Hepatocyte (in vitro differentiated cells): ENCODE results near the gene TMEM51. TPM values are rescaled to one million over a fixed set of nuclear protein-coding genes. Genes with fewer than 3 reads are reported as not detected.

Experiments
- DNase-seq: peaks from one replicate; pipeline ENCODE4 v3.0.0-alpha.2; 2016; ENCODE audit warnings: low spot score
- H2AFZ ChIP-seq: fragments of 200-600 bp; sonication (generic); 2 replicates; pipeline ENCODE4 v1.6.0; 2016; ENCODE audit warnings: antibody characterized with exemption, mild to moderate bottlenecking
- H3K27ac ChIP-seq: fragments of 200-600 bp; sonication (generic); 2 replicates; pipeline ENCODE4 v1.5.1; 2016; ENCODE audit warnings: mild to moderate bottlenecking
- H3K27me3 ChIP-seq: fragments of 200-600 bp; sonication (generic); 2 replicates; pipeline ENCODE4 v1.6.1; 2016
- H3K36me3 ChIP-seq: fragments of 200-600 bp; sonication (generic); replicated peaks from 2 replicates; pipeline ENCODE4 v1.5.1; 2016; ENCODE audit warnings: low read depth; ENCODE audit not compliant: insufficient read depth
- H3K4me1 ChIP-seq: fragments of 200-600 bp; sonication (generic); 2 replicates; pipeline ENCODE4 v1.5.1; 2016; ENCODE audit warnings: mild to moderate bottlenecking, moderate library complexity; ENCODE audit not compliant: insufficient read depth
- H3K4me2 ChIP-seq: fragments of 200-600 bp; sonication (generic); 2 replicates; pipeline ENCODE4 v1.6.0; 2016
- H3K4me3 ChIP-seq: fragments of 200-600 bp; sonication (generic); 2 replicates; pipeline ENCODE4 v1.5.1; 2016; ENCODE audit warnings: mild to moderate bottlenecking
- H3K79me2 ChIP-seq: fragments of 200-600 bp; sonication (generic); 2 replicates; pipeline ENCODE4 v1.6.0; 2017; ENCODE audit warnings: mild to moderate bottlenecking
- H3K9me2 ChIP-seq: fragments of 200-600 bp; sonication (generic); replicated peaks from 2 replicates; pipeline ENCODE4 v1.6.0; 2017; ENCODE audit warnings: mild to moderate bottlenecking; ENCODE audit not compliant: insufficient read depth
- H3K9me3 ChIP-seq: fragments of 200-600 bp; sonication (generic); 2 replicates; pipeline ENCODE4 v1.5.1; 2016; ENCODE audit warnings: low read depth, mild to moderate bottlenecking
- H4K20me1 ChIP-seq: fragments of 200-600 bp; sonication (generic); 2 replicates; pipeline ENCODE4 v1.6.0; 2016; ENCODE audit warnings: mild to moderate bottlenecking; ENCODE audit not compliant: insufficient read depth, poor library complexity, severe bottlenecking
- EZH2 ChIP-seq: fragments of 200-600 bp; sonication (generic); IDR thresholded peaks from 2 replicates; pipeline ENCODE4 v1.6.1; 2016; ENCODE audit warnings: antibody characterized with exemption, mild to moderate bottlenecking, borderline replicate concordance
- EZH2phosphoT487 ChIP-seq: fragments of 200-600 bp; sonication (generic); IDR thresholded peaks from one replicate; pipeline ENCODE4 v1.6.1; 2018; ENCODE audit warnings: antibody characterized with exemption, mild to moderate bottlenecking, low read depth, moderate library complexity; ENCODE audit not compliant: unreplicated experiment, severe bottlenecking
- WGBS: methylation state at CpG from one replicate; pipeline ENCODE4 v1.1.6; 2016; ENCODE audit warnings: low lambda C conversion rate; ENCODE audit errors: missing lambda C conversion rate; 5-methylcytosine and 5-hydroxymethylcytosine counted together
- polyA plus RNA-seq: library from polyadenylated mRNA; unstranded; fragments of >200 nt; fragmentation: Nextera tagmentation; extraction: Ambion mirVana; gene quantifications from 2 replicates; pipeline ENCODE4 v1.2.1, GENCODE V29; 2016
- total RNA-seq: library from RNA; depleted of rRNA; stranded (reverse); fragments of >200 nt; gene quantifications from 2 replicates; pipeline ENCODE4 v1.2.3, GENCODE V29; 2014
- TF ChIP-seq, protein P1 (sequence below): fragments of 200-600 bp; sonication (generic); IDR thresholded peaks from 2 replicates; pipeline ENCODE4 v1.5.1; 2016; ENCODE audit warnings: antibody characterized with exemption, mild to moderate bottlenecking; ENCODE audit not compliant: poor library complexity

Gene TMEM51
- total and polyA plus RNA-seq, 2 experiments from 2014 or later = 23.4 to 24.0 TPM

DNA sequence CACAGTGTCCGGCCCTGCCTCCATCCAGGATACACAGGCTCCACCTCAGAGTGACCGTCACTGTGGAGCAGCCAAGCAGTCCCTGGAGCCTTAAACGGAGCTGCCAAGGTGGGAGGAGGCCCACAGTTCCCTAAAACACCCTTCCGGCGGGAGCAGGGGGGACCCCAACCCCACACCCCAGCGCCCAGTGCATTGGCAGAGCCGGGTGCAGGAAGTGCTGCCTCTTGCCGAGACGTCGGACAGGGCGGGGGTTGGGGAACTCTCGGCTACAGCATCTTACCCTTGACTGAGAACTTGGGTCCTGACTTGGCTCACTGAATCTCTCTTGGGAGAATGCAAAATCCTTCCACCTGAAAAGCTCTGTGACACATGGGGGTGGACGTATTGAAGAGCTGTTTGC lies 38.7 kb upstream of the TMEM51 start:
- DNase-seq = no peak
- Histone ChIP-seq H3K36me3 (no peaks in the 10 kb centered on the region), H3K9me3 (no peaks in the 10 kb centered on the region), H4K20me1 (no peaks in the 10 kb centered on the region), H3K79me2 (no peaks in the 10 kb centered on the region), H3K4me1 (peaks cover 7% of the 10 kb centered on the region), H3K4me2 (no peak overlapping the region), H2AFZ (no peak overlapping the region), H3K4me3 (no peak overlapping the region), H3K27me3 (no peaks in the 10 kb centered on the region), H3K9me2 (no peaks in the 10 kb centered on the region), H3K27ac (no peak overlapping the region)
- no peak for TF ChIP-seq EZH2phosphoT487
- no peak for TF ChIP-seq EZH2
- TF ChIP-seq, protein P1, sequence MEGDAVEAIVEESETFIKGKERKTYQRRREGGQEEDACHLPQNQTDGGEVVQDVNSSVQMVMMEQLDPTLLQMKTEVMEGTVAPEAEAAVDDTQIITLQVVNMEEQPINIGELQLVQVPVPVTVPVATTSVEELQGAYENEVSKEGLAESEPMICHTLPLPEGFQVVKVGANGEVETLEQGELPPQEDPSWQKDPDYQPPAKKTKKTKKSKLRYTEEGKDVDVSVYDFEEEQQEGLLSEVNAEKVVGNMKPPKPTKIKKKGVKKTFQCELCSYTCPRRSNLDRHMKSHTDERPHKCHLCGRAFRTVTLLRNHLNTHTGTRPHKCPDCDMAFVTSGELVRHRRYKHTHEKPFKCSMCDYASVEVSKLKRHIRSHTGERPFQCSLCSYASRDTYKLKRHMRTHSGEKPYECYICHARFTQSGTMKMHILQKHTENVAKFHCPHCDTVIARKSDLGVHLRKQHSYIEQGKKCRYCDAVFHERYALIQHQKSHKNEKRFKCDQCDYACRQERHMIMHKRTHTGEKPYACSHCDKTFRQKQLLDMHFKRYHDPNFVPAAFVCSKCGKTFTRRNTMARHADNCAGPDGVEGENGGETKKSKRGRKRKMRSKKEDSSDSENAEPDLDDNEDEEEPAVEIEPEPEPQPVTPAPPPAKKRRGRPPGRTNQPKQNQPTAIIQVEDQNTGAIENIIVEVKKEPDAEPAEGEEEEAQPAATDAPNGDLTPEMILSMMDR = no peak
- WGBS = 95% methylated on average over 13 of the region's 13 CpGs

DNA sequence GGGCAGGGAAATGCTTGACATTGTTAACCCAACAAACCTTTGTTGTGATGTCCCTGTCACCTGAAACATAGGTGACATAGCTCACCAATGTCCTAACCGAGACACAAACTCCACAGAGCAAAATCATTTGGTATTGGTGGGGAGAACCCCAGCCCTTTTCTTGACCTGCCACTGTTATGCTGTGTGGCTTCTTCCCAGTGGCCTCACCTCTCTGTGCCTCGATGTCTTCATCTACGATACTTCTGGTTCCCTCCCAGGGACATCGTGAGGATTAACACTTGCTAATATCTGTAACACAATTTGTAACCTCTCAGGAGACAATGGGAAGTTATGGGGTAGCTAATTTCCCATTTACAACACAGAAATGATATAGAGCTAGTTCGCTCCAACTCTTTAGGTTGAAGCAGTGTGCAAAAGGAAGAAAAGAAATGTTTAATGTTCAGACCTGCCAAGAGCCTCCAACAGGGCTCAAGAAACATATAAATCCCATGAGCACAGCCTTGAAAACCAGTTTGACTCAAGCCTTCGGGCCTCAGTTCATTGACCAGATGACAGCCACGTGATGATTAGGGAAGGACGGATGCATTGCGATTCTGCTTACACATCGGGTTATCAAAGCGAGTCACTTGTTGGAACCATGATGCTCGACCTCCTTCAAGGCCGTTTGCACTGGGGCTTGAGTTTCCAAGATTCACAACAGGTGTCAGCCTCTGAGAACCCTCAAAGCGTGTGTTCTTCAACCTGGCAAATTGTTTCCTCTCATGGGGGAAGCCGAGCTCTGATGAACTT lies 37.8 kb upstream of the TMEM51 start:
- peaks cover 7% of the 10 kb centered on the region for H3K4me1 ChIP-seq
- no peaks in the 10 kb centered on the region for H3K9me2 ChIP-seq
- no peaks in the 10 kb centered on the region for H4K20me1 ChIP-seq
- H3K4me3 ChIP-seq = no peak overlapping the region
- no peak overlapping the region for H2AFZ ChIP-seq
- no peaks in the 10 kb centered on the region for H3K27me3 ChIP-seq
- DNase-seq = no peak
- TF ChIP-seq, protein P1 = no peak
- TF ChIP-seq EZH2 (no peak), EZH2phosphoT487 (no peak)
- no peaks in the 10 kb centered on the region for H3K79me2 ChIP-seq
- H3K4me2 ChIP-seq = no peak overlapping the region
- H3K27ac ChIP-seq = no peak overlapping the region
- no peaks in the 10 kb centered on the region for H3K9me3 ChIP-seq
- H3K36me3 ChIP-seq = no peaks in the 10 kb centered on the region
- WGBS = 92% methylated on average over 15 of the region's 15 CpGs

DNA sequence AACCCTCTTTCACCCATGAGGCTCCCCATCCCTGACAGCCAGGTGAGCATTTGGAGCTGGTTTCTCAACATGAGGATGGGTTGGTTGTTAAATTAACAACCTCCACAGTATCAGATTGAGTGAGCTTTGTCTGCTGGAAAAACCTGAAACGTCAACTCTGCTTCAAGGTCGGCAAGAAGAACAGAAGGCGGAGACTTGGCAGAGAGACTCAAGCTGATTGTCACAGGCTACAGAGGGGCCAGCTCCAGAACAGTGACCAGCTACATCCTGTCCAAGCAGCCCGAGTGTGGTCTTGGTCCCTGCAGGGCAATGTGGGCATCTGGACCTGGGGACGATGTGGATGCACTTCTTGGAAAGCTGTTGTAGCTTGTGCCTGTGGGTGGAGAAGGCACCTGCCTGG lies 36.6 kb upstream of the TMEM51 start:
- H3K36me3 ChIP-seq = no peaks in the 10 kb centered on the region
- no peak for DNase-seq
- H3K9me2 ChIP-seq = no peaks in the 10 kb centered on the region
- no peak overlapping the region for H3K4me3 ChIP-seq
- no peak overlapping the region for H2AFZ ChIP-seq
- no peak overlapping the region for H3K27ac ChIP-seq
- 60% methylated on average over 5 of the region's 5 CpGs for WGBS
- no peaks in the 10 kb centered on the region for H3K27me3 ChIP-seq
- no peaks in the 10 kb centered on the region for H3K9me3 ChIP-seq
- no peaks in the 10 kb centered on the region for H4K20me1 ChIP-seq
- no peak for TF ChIP-seq EZH2phosphoT487
- TF ChIP-seq, protein P1 = no peak
- no peak for TF ChIP-seq EZH2
- peaks cover 7% of the 10 kb centered on the region for H3K4me1 ChIP-seq
- H3K4me2 ChIP-seq = no peak overlapping the region
- no peaks in the 10 kb centered on the region for H3K79me2 ChIP-seq
